PC-3 (cell line): Measurements from ENCODE around the gene TEX44. TPM values are rescaled to one million over a fixed set of nuclear protein-coding genes. Genes with fewer than 3 reads are reported as not detected.

Source experiments
- ATAC-seq: fragments of 200-7000 bp; cut with Tn5 transposase; 2 replicates; pipeline ENCODE4 v1.9.1; 2020; ENCODE audit warnings: mild to moderate bottlenecking, moderate library complexity
- BruUV-seq: library from RNA; stranded (reverse); fragments of 400-500 nt; replicated peaks from 2 replicates; lab custom pipeline; 2021; lab: Mats Ljungman, UMichigan
- CTCF ChIA-PET: fragments of 300-600 bp; sonication (Branson Sonifier 250); formaldehyde crosslinking; loops from one replicate; lab custom pipeline; 2022; ENCODE audit warnings: antibody characterized with exemption; lab: Charles Lee
- POLR2A ChIA-PET: fragments of 300-600 bp; sonication (Branson Sonifier 250); formaldehyde crosslinking; loops from one replicate; lab custom pipeline; 2022; ENCODE audit warnings: antibody characterized with exemption; ENCODE audit not compliant: unreplicated experiment; lab: Charles Lee
- DNase-seq: peaks from one replicate; pipeline ENCODE4 v3.0.0-alpha.2; 2015
- H2AFZ ChIP-seq: fragments of 300-600 bp; sonication (generic); 2 replicates; pipeline ENCODE4 v1.6.0; 2016; ENCODE audit warnings: antibody characterized with exemption, low read length
- H3F3A ChIP-seq: fragments of 300-600 bp; sonication (generic); one replicate; pipeline ENCODE4 v1.6.0; 2017; ENCODE audit warnings: antibody characterized with exemption, low read length, control low read depth, mild to moderate bottlenecking; ENCODE audit not compliant: unreplicated experiment
- H3K27ac ChIP-seq: fragments of 300-600 bp; sonication (generic); 2 replicates; pipeline ENCODE4 v1.5.1; 2016; ENCODE audit warnings: mild to moderate bottlenecking, low read length
- H3K27me3 ChIP-seq: fragments of 300-600 bp; sonication (generic); 2 replicates; pipeline ENCODE4 v1.6.1; 2016; ENCODE audit warnings: low read length, mixed read lengths
- H3K36me3 ChIP-seq: fragments of 300-600 bp; sonication (generic); 2 replicates; pipeline ENCODE4 v1.6.1; 2016; ENCODE audit warnings: low read depth, mixed run types, low read length, mixed read lengths
- H3K4me1 ChIP-seq: fragments of 300-600 bp; sonication (generic); 2 replicates; pipeline ENCODE4 v1.5.1; 2016; ENCODE audit warnings: low read length; ENCODE audit not compliant: insufficient read depth
- H3K4me2 ChIP-seq: fragments of 300-600 bp; sonication (generic); 2 replicates; pipeline ENCODE4 v1.6.0; 2016; ENCODE audit warnings: low read length
- H3K4me3 ChIP-seq: fragments of 300-600 bp; sonication (generic); 2 replicates; pipeline ENCODE4 v1.5.1; 2016; ENCODE audit warnings: mild to moderate bottlenecking, low read length, mixed read lengths
- H3K79me2 ChIP-seq: fragments of 300-600 bp; sonication (generic); 2 replicates; pipeline ENCODE4 v1.6.1; 2017; ENCODE audit warnings: low read length, mixed read lengths
- H3K9ac ChIP-seq: fragments of 300-600 bp; sonication (generic); 2 replicates; pipeline ENCODE4 v1.6.0; 2016; ENCODE audit warnings: mild to moderate bottlenecking, low read length
- H3K9me2 ChIP-seq: fragments of 300-600 bp; sonication (generic); replicated peaks from 2 replicates; pipeline ENCODE4 v1.6.1; 2016; ENCODE audit warnings: mixed run types, low read length, mixed read lengths
- H3K9me3 ChIP-seq: fragments of 300-600 bp; sonication (generic); 2 replicates; pipeline ENCODE4 v1.6.1; 2016; ENCODE audit warnings: low read length, mixed read lengths
- H4K20me1 ChIP-seq: fragments of 300-600 bp; sonication (generic); 2 replicates; pipeline ENCODE4 v1.6.1; 2016; ENCODE audit warnings: low read length, mixed read lengths
- CTCF ChIP-seq: fragments of 300-600 bp; sonication (generic); conservative IDR thresholded peaks from 2 replicates; pipeline ENCODE4 v1.5.1; 2017; ENCODE audit warnings: antibody characterized with exemption, low read depth, mild to moderate bottlenecking, low read length
- EZH2 ChIP-seq: fragments of 300-600 bp; sonication (generic); IDR thresholded peaks from one replicate; pipeline ENCODE4 v1.6.1; 2017; ENCODE audit warnings: antibody characterized with exemption, mild to moderate bottlenecking, low read length; ENCODE audit not compliant: unreplicated experiment
- EZH2phosphoT487 ChIP-seq: fragments of 300-600 bp; sonication (generic); IDR thresholded peaks from 2 replicates; pipeline ENCODE4 v1.6.1; 2018; ENCODE audit warnings: mild to moderate bottlenecking, antibody characterized with exemption, low read length, borderline replicate concordance
- intact Hi-C: fragments of 100-400 bp; cut with micrococcal nuclease; formaldehyde crosslinking; loops from 2 replicates; pipeline ENCODE4 v1.9.0; 2023
- total RNA-seq: library from RNA; depleted of rRNA; stranded (reverse); fragments of >200 nt; gene quantifications from 2 replicates; pipeline ENCODE4 v1.2.3, GENCODE V29; 2014

TEX44 gene
- total RNA-seq, 1 experiment from 2014 or later, result not detected

GRCh38 chr2:231546014-231546715, 46.5 kb upstream of the TEX44 start:
- H3K4me3 ChIP-seq, result no peak overlapping the region
- no peaks in the 10 kb centered on the region for H3F3A ChIP-seq
- ChIA-PET POLR2A (interaction anchor here (0.5 kb wide), 1 partner anchor 844 kb away, joined by 3 read pairs; no protein-coding TSS in a partner anchor), CTCF (no interaction called here)
- no peak overlapping the region; the same call in 1 of the 2 replicates for H3K4me2 ChIP-seq
- H3K4me1 ChIP-seq, result peaks cover 10% of the 10 kb centered on the region
- H3K27ac ChIP-seq, result 0 out of 2 replicates have a peak overlapping the region, but pooled peaks have one; percentile 10
- intact Hi-C loops, result no loop called here
- no peak overlapping the region for H2AFZ ChIP-seq
- no peaks in the 10 kb centered on the region for H3K9me2 ChIP-seq
- 0 out of 2 replicates have a peak, but pooled peaks cover 3% of the 10 kb centered on the region for H3K9me3 ChIP-seq
- H3K9ac ChIP-seq, result no peak overlapping the region
- H3K79me2 ChIP-seq, result no peaks in the 10 kb centered on the region
- H3K36me3 ChIP-seq, result no peaks in the 10 kb centered on the region
- DNase-seq, result no peak
- no peaks in the 10 kb centered on the region for H4K20me1 ChIP-seq
- no peaks in the 10 kb centered on the region for H3K27me3 ChIP-seq
- no peak for ATAC-seq
- BruUV-seq, result no TSS peak
- TF ChIP-seq EZH2phosphoT487, result no peak
- no peak for TF ChIP-seq CTCF
- no peak for TF ChIP-seq EZH2

GRCh38 chr2:231547315-231548110, 45.2 kb upstream of the TEX44 start:
- Histone ChIP-seq H3K36me3 (no peaks in the 10 kb centered on the region), H3K9ac (no peak overlapping the region), H3K27ac (no peak overlapping the region), H3K4me1 (peaks cover 10% of the 10 kb centered on the region), H3K9me3 (0 out of 2 replicates have a peak, but pooled peaks cover 3% of the 10 kb centered on the region), H3K4me2 (no peak overlapping the region), H3F3A (no peaks in the 10 kb centered on the region), H3K9me2 (no peaks in the 10 kb centered on the region), H3K4me3 (no peak overlapping the region), H2AFZ (no peak overlapping the region), H4K20me1 (no peaks in the 10 kb centered on the region), H3K27me3 (no peaks in the 10 kb centered on the region), H3K79me2 (no peaks in the 10 kb centered on the region)
- POLR2A ChIA-PET, result no interaction called here
- no peak for DNase-seq
- BruUV-seq, result no TSS peak
- no peak for ATAC-seq
- intact Hi-C loops, result no loop called here
- TF ChIP-seq EZH2phosphoT487, result no peak
- no peak for TF ChIP-seq EZH2
- TF ChIP-seq CTCF, result no peak
- CTCF ChIA-PET, result no interaction called here

GRCh38 chr2:231548752-231549151, 43.9 kb upstream of the TEX44 start:
- ChIA-PET POLR2A (no interaction called here), CTCF (no interaction called here)
- Histone ChIP-seq H3K9me3 (no peaks in the 10 kb centered on the region), H3K36me3 (no peaks in the 10 kb centered on the region), H3K9ac (no peak overlapping the region), H3K9me2 (no peaks in the 10 kb centered on the region), H3K4me2 (no peak overlapping the region), H4K20me1 (no peaks in the 10 kb centered on the region), H3K27ac (no peak overlapping the region), H3K4me1 (peaks cover 10% of the 10 kb centered on the region), H2AFZ (no peak overlapping the region), H3K79me2 (no peaks in the 10 kb centered on the region), H3F3A (no peaks in the 10 kb centered on the region), H3K27me3 (no peaks in the 10 kb centered on the region), H3K4me3 (no peak overlapping the region)
- no peak for ATAC-seq
- no peak for TF ChIP-seq CTCF
- TF ChIP-seq EZH2phosphoT487, result no peak
- TF ChIP-seq EZH2, result no peak
- no peak for DNase-seq
- intact Hi-C loops, result no loop called here
- no TSS peak for BruUV-seq
